ENCODE results near the gene BRPF1. TPM values are rescaled to one million over a fixed set of nuclear protein-coding genes. Genes with fewer than 3 reads are reported as not detected.

BRPF1 gene
- total and polyA plus RNA-seq, 2 donors from 2014 or later: 6.2 to 22.4 TPM

- no peak overlapping the region for H3K4me3 ChIP-seq (ENCODE audit: low read length in 3 of 3)
- FAIRE-seq (no peak), DNase-seq (no peak)
- intact Hi-C loops (cut with DNase I): no loop called here
- H3K9ac ChIP-seq (ENCODE audit: low read length in 3 of 3): no peak overlapping the region
- no peak for TF ChIP-seq CTCF (IDR thresholded peaks at IDR 0.05; ENCODE audit: borderline replicate concordance, extremely low read depth, insufficient read depth)
- H3K27ac ChIP-seq (ENCODE audit: low read depth in 2 of 2, low read length in 2 of 2): no peak overlapping the region
- H3K4me1 ChIP-seq (ENCODE audit: control insufficient read depth in 2 of 3, insufficient read depth in 2 of 3, low read depth in 1 of 3, low read length in 3 of 3): peaks cover 0 to 2% (median 0%) of the 10 kb centered on the region in 3 donors
- H3K36me3 ChIP-seq (ENCODE audit: control insufficient read depth in 2 of 3, insufficient read depth in 3 of 3, low read length in 3 of 3): peaks cover 6 to 32% (median 14%) of the 10 kb centered on the region in 3 donors
- H3K27me3 ChIP-seq (ENCODE audit: control insufficient read depth, insufficient read depth, low read length): no peaks in the 10 kb centered on the region
- no peaks in the 10 kb centered on the region for H3K9me3 ChIP-seq (ENCODE audit: control insufficient read depth in 2 of 3, insufficient read depth in 1 of 3, low read length in 3 of 3)
These were observed 29.4 kb downstream of the BRPF1 start for GRCh38 chr3:9760779-9761505.

GRCh38 chr3:9761919-9762318, 30.4 kb downstream of the BRPF1 start:
- peaks cover 0 to 4% (median 0%) of the 10 kb centered on the region in 3 donors for H3K4me1 ChIP-seq (ENCODE audit: control insufficient read depth in 2 of 3, insufficient read depth in 2 of 3, low read depth in 1 of 3, low read length in 3 of 3)
- H3K27ac ChIP-seq (ENCODE audit: low read depth in 2 of 2, low read length in 2 of 2): no peak overlapping the region
- no peaks in the 10 kb centered on the region for H3K27me3 ChIP-seq (ENCODE audit: control insufficient read depth, insufficient read depth, low read length)
- DNase-seq: no peak
- peaks cover 6 to 27% (median 7%) of the 10 kb centered on the region in 3 donors for H3K36me3 ChIP-seq (ENCODE audit: control insufficient read depth in 2 of 3, insufficient read depth in 3 of 3, low read length in 3 of 3)
- no peak for TF ChIP-seq CTCF (IDR thresholded peaks at IDR 0.05; ENCODE audit: borderline replicate concordance, extremely low read depth, insufficient read depth)
- no peak overlapping the region for H3K9ac ChIP-seq (ENCODE audit: low read length in 3 of 3)
- FAIRE-seq: no peak
- H3K9me3 ChIP-seq (ENCODE audit: control insufficient read depth in 2 of 3, insufficient read depth in 1 of 3, low read length in 3 of 3): no peaks in the 10 kb centered on the region
- H3K4me3 ChIP-seq (ENCODE audit: low read length in 3 of 3): no peak overlapping the region
- intact Hi-C loops (cut with DNase I): no loop called here

- Histone ChIP-seq H3K4me1 (ENCODE audit: control insufficient read depth in 2 of 3, insufficient read depth in 2 of 3, low read depth in 1 of 3, low read length in 3 of 3) (peaks cover 0 to 11% (median 2%) of the 10 kb centered on the region in 3 donors), H3K9ac (ENCODE audit: low read length in 3 of 3) (no peak overlapping the region), H3K4me3 (ENCODE audit: low read length in 3 of 3) (no peak overlapping the region), H3K27me3 (ENCODE audit: control insufficient read depth, insufficient read depth, low read length) (no peaks in the 10 kb centered on the region), H3K36me3 (ENCODE audit: control insufficient read depth in 2 of 3, insufficient read depth in 3 of 3, low read length in 3 of 3) (peaks cover 5 to 22% (median 6%) of the 10 kb centered on the region in 3 donors), H3K9me3 (ENCODE audit: control insufficient read depth in 2 of 3, insufficient read depth in 1 of 3, low read length in 3 of 3) (no peaks in the 10 kb centered on the region), H3K27ac (ENCODE audit: low read depth in 2 of 2, low read length in 2 of 2) (no peak overlapping the region)
- DNase-seq (no peak), FAIRE-seq (no peak)
- no peak for TF ChIP-seq CTCF (IDR thresholded peaks at IDR 0.05; ENCODE audit: borderline replicate concordance, extremely low read depth, insufficient read depth)
- intact Hi-C loops (cut with DNase I): no loop called here
These were observed 31.3 kb downstream of the BRPF1 start for GRCh38 chr3:9762871-9763270.

Measured in kidney (tissue), 14 donors.